Suprapubic skin (tissue), 4 donors: ENCODE results near the gene RSPO3. TPM values are rescaled to one million over a fixed set of nuclear protein-coding genes. Genes with fewer than 3 reads are reported as not detected.
"Not testable (repeated sequence)": the region's sequence is repeated elsewhere in the genome, so short reads cannot be mapped to it uniquely, and the experiment has no call there.

Experiments used
- DNase-seq, 2 donors: peaks; one replicate each; pipeline ENCODE4 v3.0.0-alpha.2; 2019; ENCODE audit warnings: low spot score in 2 of 2
- H3K27ac ChIP-seq: fragments of 200-600 bp; sonication (generic); one replicate; pipeline ENCODE4 v1.5.1; 2019
- H3K27me3 ChIP-seq: fragments of 200-600 bp; sonication (generic); one replicate; pipeline ENCODE4 v1.5.1; 2019
- H3K36me3 ChIP-seq: fragments of 200-600 bp; sonication (generic); one replicate; pipeline ENCODE4 v1.5.1; 2019
- H3K4me1 ChIP-seq: fragments of 200-600 bp; sonication (generic); one replicate; pipeline ENCODE4 v1.5.1; 2019
- H3K4me3 ChIP-seq: fragments of 200-600 bp; sonication (generic); one replicate; pipeline ENCODE4 v1.5.1; 2019; ENCODE audit warnings: mild to moderate bottlenecking
- H3K9me3 ChIP-seq: fragments of 200-600 bp; sonication (generic); one replicate; pipeline ENCODE4 v1.5.1; 2019
- CTCF ChIP-seq, 2 donors: fragments of 200-600 bp in 1 of 2; fragments of 450-650 bp in 1 of 2; sonication (generic) in 1 of 2; IDR thresholded peaks; one replicate each; pipeline ENCODE4 v1.5.1; 2016 to 2019; ENCODE audit warnings: antibody characterized with exemption in 2 of 2, mild to moderate bottlenecking in 1 of 2, moderate library complexity in 1 of 2
- EP300 ChIP-seq: sonication (generic); formaldehyde crosslinking; IDR thresholded peaks from one replicate; pipeline ENCODE4 v1.6.1; 2017; ENCODE audit warnings: antibody characterized with exemption
- POLR2A ChIP-seq, 2 donors: fragments of 450-650 bp; IDR thresholded peaks; one replicate each; pipeline ENCODE4 v1.6.1; 2017; ENCODE audit warnings: antibody characterized with exemption in 2 of 2, mild to moderate bottlenecking in 2 of 2, moderate library complexity in 2 of 2
- POLR2AphosphoS5 ChIP-seq, 3 donors: sonication (generic); formaldehyde crosslinking; IDR thresholded peaks; one replicate each; pipeline ENCODE4 v1.6.1; 2017; ENCODE audit warnings: antibody characterized with exemption in 3 of 3
- WGBS: methylation state at CpG from one replicate; pipeline ENCODE4 v1.1.5; 2018; 5-methylcytosine and 5-hydroxymethylcytosine counted together
- total RNA-seq, 4 donors: library from RNA; depleted of rRNA; stranded (reverse); fragments of >200 nt; gene quantifications; one replicate each; pipeline ENCODE4 v1.1.0, GENCODE V29; 2016

The RSPO3 gene
- total RNA-seq, 4 donors from 2014 or later, result 0.39 to 3.2 (median 1.1) TPM

- no peak overlapping the region for H3K27ac ChIP-seq
- no peaks in the 10 kb centered on the region for H3K9me3 ChIP-seq
- no peak for DNase-seq
- TF ChIP-seq CTCF (IDR thresholded peaks at IDR 0.05) (no peak), POLR2AphosphoS5 (IDR thresholded peaks at IDR 0.05) (no peak), POLR2A (IDR thresholded peaks at IDR 0.05) (no peak)
- no peaks in the 10 kb centered on the region for H3K4me1 ChIP-seq
- H3K36me3 ChIP-seq, result no peaks in the 10 kb centered on the region
- 68% methylated on average over 1 of the region's 1 CpG for WGBS
- H3K4me3 ChIP-seq, result no peak overlapping the region
- H3K27me3 ChIP-seq, result no peaks in the 10 kb centered on the region
Measured at GRCh38 chr6:127219869-127220268, 101.4 kb downstream of the RSPO3 start.

- Histone ChIP-seq H3K27me3 (no peaks in the 10 kb centered on the region), H3K36me3 (no peaks in the 10 kb centered on the region), H3K4me1 (no peaks in the 10 kb centered on the region), H3K4me3 (no peak overlapping the region), H3K9me3 (no peaks in the 10 kb centered on the region), H3K27ac (no peak overlapping the region)
- no peak for DNase-seq
- no peak for TF ChIP-seq POLR2A (IDR thresholded peaks at IDR 0.05)
- no peak for TF ChIP-seq POLR2AphosphoS5 (IDR thresholded peaks at IDR 0.05)
- no peak for TF ChIP-seq EP300
- no peak for TF ChIP-seq CTCF (IDR thresholded peaks at IDR 0.05)
- 62% methylated on average over 4 of the region's 4 CpGs for WGBS
Measured at GRCh38 chr6:127221201-127221600, 102.7 kb downstream of the RSPO3 start.

GRCh38 chr6:127222418-127222817, 103.9 kb downstream of the RSPO3 start:
- no peak overlapping the region for H3K27ac ChIP-seq
- no peak for DNase-seq
- WGBS, result 43% methylated on average over 1 of the region's 1 CpG
- TF ChIP-seq POLR2AphosphoS5 (IDR thresholded peaks at IDR 0.05), result no peak
- H3K36me3 ChIP-seq, result no peaks in the 10 kb centered on the region
- H3K27me3 ChIP-seq, result no peaks in the 10 kb centered on the region
- H3K4me1 ChIP-seq, result no peaks in the 10 kb centered on the region
- no peaks in the 10 kb centered on the region for H3K9me3 ChIP-seq
- H3K4me3 ChIP-seq, result no peak overlapping the region

- no peak for DNase-seq
- Histone ChIP-seq H3K27ac (no peak overlapping the region), H3K4me1 (no peaks in the 10 kb centered on the region), H3K36me3 (no peaks in the 10 kb centered on the region), H3K9me3 (no peaks in the 10 kb centered on the region), H3K27me3 (no peaks in the 10 kb centered on the region), H3K4me3 (no peak overlapping the region)
- no peak for TF ChIP-seq POLR2AphosphoS5 (IDR thresholded peaks at IDR 0.05)
- TF ChIP-seq POLR2A (IDR thresholded peaks at IDR 0.05), result no peak
- TF ChIP-seq CTCF (IDR thresholded peaks at IDR 0.05), result no peak
- TF ChIP-seq EP300, result no peak
- WGBS, result 73% methylated on average over 1 of the region's 1 CpG
Measured at GRCh38 chr6:127225497-127225896, 107.0 kb downstream of the RSPO3 start.

GRCh38 chr6:127233819-127234218, 115.3 kb downstream of the RSPO3 start:
- H3K4me3 ChIP-seq, H3K4me1 ChIP-seq, H3K27ac ChIP-seq, DNase-seq, H3K36me3 ChIP-seq, H3K27me3 ChIP-seq, H3K9me3 ChIP-seq: not testable (repeated sequence)
- WGBS, result 65% methylated on average over 3 of the region's 3 CpGs

- DNase-seq, result no peak
- H3K9me3 ChIP-seq, result no peaks in the 10 kb centered on the region
- no peaks in the 10 kb centered on the region for H3K4me1 ChIP-seq
- 81% methylated on average over 1 of the region's 1 CpG for WGBS
- no peak overlapping the region for H3K4me3 ChIP-seq
- no peak for TF ChIP-seq POLR2A (IDR thresholded peaks at IDR 0.05)
- TF ChIP-seq EP300, result no peak
- no peak for TF ChIP-seq POLR2AphosphoS5 (IDR thresholded peaks at IDR 0.05)
- TF ChIP-seq CTCF (IDR thresholded peaks at IDR 0.05), result no peak
- H3K36me3 ChIP-seq, result no peaks in the 10 kb centered on the region
- H3K27ac ChIP-seq, result no peak overlapping the region
- H3K27me3 ChIP-seq, result no peaks in the 10 kb centered on the region
Measured at GRCh38 chr6:127243501-127243900, 125.0 kb downstream of the RSPO3 start.

Other genes starting within 250 kb of the RSPO3 start
- gene RNF146, start 148.2 kb downstream of the RSPO3 start, total RNA-seq, result 10 to 100 TPM; 18.6 to 54.6 (median 27.0) TPM
- 10 to 100 TPM; 23.9 to 42.6 (median 38.0) TPM for gene ECHDC1, start 224.9 kb downstream of the RSPO3 start, total RNA-seq